Measurements from ENCODE around the gene MSGN1. TPM values are rescaled to one million over a fixed set of nuclear protein-coding genes. Genes with fewer than 3 reads are reported as not detected.

The MSGN1 gene
- total RNA-seq, 2 donors from 2014 or later: not detected

DNA sequence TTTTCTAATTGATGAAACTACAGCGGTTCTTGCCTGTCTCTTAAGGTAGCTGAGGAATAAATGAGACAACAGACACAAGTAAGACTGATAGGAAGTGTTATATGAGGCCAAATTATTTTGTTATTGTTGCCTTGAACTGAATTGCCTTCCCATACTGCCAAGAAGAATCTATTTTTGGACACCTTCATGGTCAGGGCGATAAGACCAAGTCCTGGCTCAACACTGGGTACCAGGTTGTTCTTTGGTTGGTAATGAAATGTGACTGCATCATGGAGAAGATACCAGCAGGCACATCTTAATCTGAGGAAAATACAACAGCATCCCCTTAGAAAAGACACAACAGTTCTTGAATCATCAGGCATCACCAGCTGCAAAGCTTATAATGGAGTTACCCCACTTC, 23.7 kb downstream of the MSGN1 start:
- DNase-seq (ENCODE audit: low spot score): no peak
- intact Hi-C loops (cut with DNase I): no loop called here

DNA sequence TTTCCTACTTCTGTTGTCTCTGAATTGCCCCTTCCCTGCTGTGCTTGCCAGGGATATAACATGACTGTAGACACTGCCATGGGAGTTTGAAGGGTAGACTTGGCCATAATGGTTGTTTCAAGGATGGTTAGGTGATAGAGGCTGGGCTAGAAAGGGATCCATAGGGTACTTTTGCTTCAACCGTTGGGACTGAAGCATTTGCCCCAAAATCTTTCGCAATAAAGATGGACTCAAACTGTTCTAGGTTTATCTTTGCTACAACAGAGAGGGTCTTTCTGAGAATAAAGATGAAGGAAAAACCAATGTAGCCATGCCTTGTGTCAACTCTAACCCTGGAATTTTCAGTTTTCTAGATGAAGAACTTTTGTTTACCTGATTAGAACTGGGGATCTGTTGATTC, 27.2 kb downstream of the MSGN1 start:
- intact Hi-C loops (cut with DNase I): no loop called here
- DNase-seq (ENCODE audit: low spot score): no peak

DNA sequence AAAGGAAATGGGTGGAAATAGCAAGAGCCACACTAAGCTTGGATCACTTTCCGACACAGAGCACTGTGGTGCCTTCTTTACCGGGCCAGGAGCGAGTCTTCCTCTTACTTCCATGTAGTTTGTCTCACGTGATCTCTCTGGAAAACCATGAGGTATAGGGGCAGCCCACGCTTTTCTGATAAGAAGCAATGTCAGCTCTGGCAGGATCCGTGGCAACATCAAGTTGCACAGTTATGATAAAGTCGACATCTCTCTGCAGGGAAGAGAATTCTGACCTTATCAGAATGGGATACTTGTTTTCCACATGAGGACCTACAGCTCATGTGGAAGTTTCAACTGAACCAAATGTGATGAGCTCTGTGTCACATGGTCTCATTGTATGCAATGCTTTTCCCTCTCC, 29.5 kb downstream of the MSGN1 start:
- intact Hi-C loops (cut with DNase I): no loop called here
- DNase-seq (ENCODE audit: low spot score): no peak

DNA sequence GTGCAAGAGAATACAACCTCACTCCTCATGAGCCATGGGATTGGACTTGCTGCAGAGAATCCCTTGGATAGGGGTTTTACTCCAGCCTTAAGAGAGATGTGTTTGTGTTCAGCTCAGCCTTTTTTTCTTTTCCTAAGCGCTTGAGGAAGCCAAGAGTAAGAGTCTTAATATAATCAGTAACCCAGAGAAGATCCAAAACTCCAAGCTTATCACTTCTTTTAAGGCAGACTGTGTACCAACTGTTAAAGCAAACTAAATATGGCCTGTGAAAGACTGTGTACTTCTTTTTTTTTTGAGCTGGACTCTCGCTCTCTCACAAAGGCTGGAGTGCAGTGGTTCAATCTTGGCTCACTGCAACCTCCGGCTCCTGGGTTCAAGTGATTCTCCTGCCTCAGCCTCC, 30.4 kb downstream of the MSGN1 start:
- no peak for DNase-seq (ENCODE audit: low spot score)
- intact Hi-C loops (cut with DNase I): no loop called here

DNA sequence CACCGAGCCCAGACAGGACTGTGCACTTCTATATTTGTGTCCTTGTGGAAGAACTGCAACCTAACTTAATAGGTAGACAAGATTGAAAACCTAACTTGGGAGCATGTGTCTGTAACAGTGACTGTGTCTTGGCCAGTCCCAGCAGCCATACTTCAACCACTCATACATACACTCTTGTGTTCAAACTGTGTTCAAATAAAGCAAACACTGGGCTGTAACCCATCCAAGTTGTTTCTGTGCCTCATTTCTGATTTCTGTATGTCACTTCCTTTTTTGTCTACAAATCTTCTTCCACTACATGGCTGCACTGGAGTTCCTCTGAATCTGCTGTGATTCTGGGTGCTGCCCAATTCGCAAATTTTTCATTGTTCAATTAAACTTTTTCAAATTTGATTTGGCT, 31.0 kb downstream of the MSGN1 start:
- DNase-seq (ENCODE audit: low spot score): no peak
- intact Hi-C loops (cut with DNase I): no loop called here

DNA sequence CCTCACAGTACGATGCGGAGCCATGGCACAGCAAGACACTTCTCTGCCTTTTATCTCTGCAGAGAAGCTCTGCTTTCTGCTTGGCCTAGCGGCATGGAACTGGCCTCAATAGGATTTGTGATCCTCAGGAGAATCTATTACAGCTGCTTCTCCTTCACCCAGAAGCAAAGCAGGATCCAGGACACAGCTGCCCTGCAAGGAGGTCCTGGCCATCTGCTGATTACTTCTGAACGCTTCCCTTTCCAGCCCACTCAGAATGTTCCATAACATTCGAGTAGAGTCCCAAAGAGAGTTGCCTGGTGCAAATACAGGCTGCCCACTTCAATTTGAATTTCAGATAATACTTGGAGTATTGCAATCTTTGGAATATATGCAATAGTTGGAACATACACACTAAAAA, 33.0 kb downstream of the MSGN1 start:
- intact Hi-C loops (cut with DNase I): no loop called here
- no peak for DNase-seq (ENCODE audit: low spot score)

DNA sequence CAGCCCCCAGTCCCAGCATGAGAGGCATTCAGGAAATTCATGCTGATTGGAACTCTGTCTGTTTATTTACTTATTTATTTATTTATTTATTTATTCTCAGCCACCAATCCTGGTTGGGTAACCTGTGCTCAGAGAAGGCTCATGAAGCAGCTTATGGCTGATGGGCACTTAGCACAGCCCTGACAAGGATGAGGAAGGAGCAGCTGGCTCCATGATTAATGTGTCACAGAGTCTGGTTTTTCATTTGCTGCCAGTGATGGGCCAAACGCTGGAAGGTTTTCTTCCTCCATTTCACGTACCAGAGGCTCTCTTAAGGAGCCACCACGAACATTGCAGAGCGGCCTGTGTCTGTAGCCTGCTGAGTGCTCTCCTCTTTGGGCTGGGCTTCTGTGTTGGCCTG, 33.9 kb downstream of the MSGN1 start:
- no peak for DNase-seq (ENCODE audit: low spot score)
- intact Hi-C loops (cut with DNase I): loop anchor here in 1 of 2 donors (10.0 kb wide), 1 partner anchor 305 kb away; no protein-coding TSS in a partner anchor

DNA sequence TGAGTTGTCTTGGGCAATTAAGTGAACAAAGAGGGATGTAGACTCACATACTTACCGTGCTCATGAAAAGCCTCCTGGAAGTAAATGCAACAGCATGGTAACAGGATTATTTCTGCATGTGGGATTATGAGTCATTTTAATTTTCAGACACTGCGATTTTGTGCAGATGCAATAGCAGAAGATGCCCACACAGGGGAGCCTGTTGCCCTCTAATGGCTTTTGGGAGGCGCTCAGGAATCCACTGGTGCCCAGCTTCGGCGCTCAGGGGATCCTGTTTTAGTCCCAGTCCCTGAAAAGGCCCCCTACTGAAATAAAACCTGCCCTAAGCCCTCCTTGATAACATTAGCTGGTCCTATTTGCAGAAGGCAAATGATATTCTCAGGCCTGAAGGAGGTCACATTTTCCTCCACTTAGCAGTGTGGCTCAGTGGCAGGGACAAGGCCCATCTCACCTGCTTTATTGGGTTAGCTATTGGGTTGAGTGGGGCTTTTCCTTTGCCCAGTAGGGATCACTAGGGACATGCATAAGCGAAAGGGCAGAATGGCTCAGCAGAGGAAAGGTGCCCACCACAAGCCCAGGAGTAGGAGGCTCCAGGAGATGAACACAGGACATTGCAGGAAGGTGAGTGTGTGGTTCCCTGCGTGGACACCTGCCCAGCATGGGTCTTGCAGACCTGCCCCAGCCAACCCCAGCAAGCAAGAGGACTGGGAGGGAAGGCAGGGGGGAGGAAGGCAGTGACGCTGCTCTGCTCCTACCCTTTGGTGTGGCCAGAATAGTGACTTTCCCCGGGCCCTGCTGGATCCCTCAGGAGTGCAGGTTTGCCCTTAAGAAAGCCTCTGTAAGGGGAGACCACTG, 35.7 kb downstream of the MSGN1 start:
- intact Hi-C loops (cut with DNase I): loop anchor here in 1 of 2 donors (10.0 kb wide), 1 partner anchor 303 kb away; no protein-coding TSS in a partner anchor
- DNase-seq (ENCODE audit: low spot score): no peak

DNA sequence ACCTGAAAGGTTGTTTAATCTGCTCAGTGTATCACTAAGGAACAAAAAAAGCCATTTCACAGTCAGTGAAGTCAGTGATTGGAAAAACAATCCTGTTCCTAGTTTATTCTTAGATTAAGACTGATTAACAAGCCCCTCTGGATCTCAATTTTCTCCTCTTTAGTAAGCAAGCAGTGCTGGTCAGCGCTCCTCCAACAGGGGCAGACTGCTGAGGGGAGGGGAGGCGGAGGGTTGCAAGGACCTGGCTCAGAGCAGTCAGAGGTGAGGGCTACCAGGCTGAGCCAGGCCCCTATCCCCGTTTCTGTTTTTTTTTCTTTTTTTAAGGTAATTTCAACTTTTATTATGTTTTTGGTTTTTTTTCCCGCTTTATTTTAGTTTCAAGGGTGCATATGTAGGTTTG, 37.5 kb downstream of the MSGN1 start:
- intact Hi-C loops (cut with DNase I): loop anchor here in 1 of 2 donors (10.0 kb wide), 1 partner anchor 301 kb away; no protein-coding TSS in a partner anchor
- DNase-seq (ENCODE audit: low spot score): no peak

DNA sequence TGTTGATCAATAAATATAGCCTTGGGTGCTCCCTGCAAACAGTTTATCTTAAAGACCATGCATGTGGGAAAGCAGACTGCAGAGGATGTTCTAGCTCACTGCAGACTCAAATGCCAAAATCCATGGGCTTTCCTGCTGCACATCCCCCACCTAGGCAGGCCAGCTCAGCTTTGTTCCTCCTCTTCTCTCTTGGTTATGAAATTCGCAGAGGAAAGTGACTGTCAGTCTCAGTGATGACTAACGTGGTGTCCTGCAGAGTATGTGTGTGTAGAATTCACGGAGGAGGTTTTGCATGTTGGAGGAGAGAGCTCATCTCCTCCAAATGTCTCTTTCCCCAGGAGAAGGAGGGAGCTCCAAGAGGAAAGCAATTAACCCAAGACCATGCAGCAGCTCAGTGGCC, 40.8 kb downstream of the MSGN1 start:
- intact Hi-C loops (cut with DNase I): loop anchor here in 1 of 2 donors (10.0 kb wide), 1 partner anchor 298 kb away; no protein-coding TSS in a partner anchor
- DNase-seq (ENCODE audit: low spot score): no peak

DNA sequence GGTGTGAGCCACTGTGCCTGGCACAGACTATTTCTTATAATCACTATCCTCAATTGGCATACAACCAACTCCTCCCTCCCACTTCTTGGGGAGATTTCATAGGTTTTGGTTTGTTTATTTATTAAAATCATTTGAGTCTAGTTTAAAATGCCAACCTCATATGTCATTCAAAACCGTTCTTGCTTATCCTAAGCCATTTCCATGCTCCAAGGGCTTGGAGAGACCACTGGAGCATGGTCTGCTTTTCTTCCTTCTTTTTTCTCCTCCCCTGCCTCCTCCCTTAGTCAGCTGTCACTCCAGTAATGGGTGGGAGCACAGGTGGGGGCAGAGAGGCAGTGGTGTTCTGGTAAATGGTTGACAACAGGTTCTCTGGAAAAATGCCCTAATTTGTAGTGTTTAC, 41.8 kb downstream of the MSGN1 start:
- no peak for DNase-seq (ENCODE audit: low spot score)
- intact Hi-C loops (cut with DNase I): loop anchor here in 1 of 2 donors (10.0 kb wide), 1 partner anchor 297 kb away; no protein-coding TSS in a partner anchor

DNA sequence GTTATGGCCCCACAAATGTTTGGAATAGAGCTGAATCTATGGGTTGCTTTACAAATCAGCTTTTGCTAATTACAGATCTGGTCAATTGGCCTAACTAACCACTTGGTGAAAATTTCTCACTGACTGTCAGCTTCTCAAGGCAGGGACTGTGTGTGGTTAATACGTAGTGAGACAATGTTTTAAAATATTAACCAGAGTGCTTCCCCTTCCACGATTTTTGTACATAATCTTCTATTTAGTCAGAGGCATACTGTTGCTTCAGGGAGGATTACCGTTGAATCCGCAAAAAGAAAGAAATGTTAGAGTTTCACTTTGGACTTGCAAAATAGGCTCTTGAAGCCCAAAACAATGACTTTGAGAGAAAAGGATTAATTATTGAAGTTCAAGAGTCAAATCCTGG, 47.3 kb downstream of the MSGN1 start:
- intact Hi-C loops (cut with DNase I): no loop called here
- DNase-seq (ENCODE audit: low spot score): no peak

DNA sequence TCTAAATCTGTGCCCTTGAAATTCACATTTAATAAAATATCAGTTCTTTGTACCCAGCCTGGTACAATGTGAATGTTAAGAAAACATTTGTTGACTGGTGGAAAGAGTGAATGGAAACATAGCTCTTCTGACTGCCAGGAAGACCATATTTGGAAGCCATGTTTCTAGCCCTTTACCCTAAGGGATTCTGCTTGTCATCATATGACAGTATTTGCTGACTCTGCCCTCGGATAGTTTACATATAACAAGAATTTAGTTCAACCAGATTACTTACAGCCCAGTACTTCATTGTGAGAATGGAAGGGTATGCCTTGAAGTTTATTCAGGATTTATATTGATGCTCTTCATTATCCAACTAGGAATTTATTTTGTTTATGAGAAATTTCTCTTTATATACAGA, 48.4 kb downstream of the MSGN1 start:
- DNase-seq (ENCODE audit: low spot score): no peak
- intact Hi-C loops (cut with DNase I): no loop called here

DNA sequence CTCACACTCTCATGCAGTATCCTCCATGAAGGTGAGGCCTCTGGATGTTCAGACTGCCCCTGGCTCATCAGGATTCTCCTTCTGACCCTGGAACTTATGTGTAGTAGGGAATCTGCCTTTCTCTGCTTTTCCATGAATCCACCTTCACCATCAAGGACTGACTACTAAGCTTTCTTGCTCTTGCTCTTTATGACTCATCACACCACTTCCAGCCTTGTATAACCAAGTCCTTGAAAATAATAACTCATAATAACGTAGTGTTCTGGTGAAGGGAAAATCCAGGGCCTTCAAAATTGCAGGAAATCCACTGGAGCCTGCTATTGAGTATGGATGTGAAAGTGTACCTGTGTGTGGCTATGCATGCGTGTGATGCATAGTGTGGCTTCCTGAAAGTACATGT, 50.9 kb downstream of the MSGN1 start:
- DNase-seq (ENCODE audit: low spot score): no peak
- intact Hi-C loops (cut with DNase I): no loop called here

Other genes starting within 250 kb of the MSGN1 start
- 10 to 100 TPM; 10.5 to 13.8 TPM for gene SMC6, start 62.6 kb upstream of the MSGN1 start, total RNA-seq
- gene GEN1, start 62.3 kb upstream of the MSGN1 start, total RNA-seq: 1 to 10 TPM; 3.1 to 3.5 TPM
- gene KCNS3, start 62.2 kb downstream of the MSGN1 start, total RNA-seq: 1 to 10 TPM; 3.1 to 7.2 TPM